Omental fat pad (tissue), 4 donors: ENCODE results near the gene TCF7L2. TPM values are rescaled to one million over a fixed set of nuclear protein-coding genes. Genes with fewer than 3 reads are reported as not detected.
A peak's percentile ranks its signal among the peaks of the same experiment; 100 is the strongest.

Experiments
- ATAC-seq: fragments of 150-250 bp; one replicate; pipeline ENCODE4 v1.9.1; 2016; ENCODE audit warnings: mild to moderate bottlenecking, moderate library complexity; ENCODE audit not compliant: low FRiP score
- DNase-seq: peaks from one replicate; pipeline ENCODE4 v3.0.0-alpha.2; 2019; ENCODE audit warnings: low spot score
- total RNA-seq, 4 donors: library from RNA; depleted of rRNA; stranded (reverse); fragments of >200 nt; gene quantifications; one replicate each; pipeline ENCODE4 v1.1.0, GENCODE V29; 2016
- TF ChIP-seq, protein P1 (sequence below), 3 donors: fragments of 450-650 bp; IDR thresholded peaks; one replicate each; pipeline ENCODE4 v1.5.1; 2016 to 2017; ENCODE audit warnings: antibody characterized with exemption in 3 of 3, mild to moderate bottlenecking in 3 of 3, moderate library complexity in 2 of 3

TCF7L2 gene
- total RNA-seq, 4 donors from 2014 or later: 22.5 to 30.6 (median 28.5) TPM

GRCh38 chr10:113149626-113150025, 199.6 kb downstream of the TCF7L2 start:
- DNase-seq: no peak
- no peak for ATAC-seq

DNA sequence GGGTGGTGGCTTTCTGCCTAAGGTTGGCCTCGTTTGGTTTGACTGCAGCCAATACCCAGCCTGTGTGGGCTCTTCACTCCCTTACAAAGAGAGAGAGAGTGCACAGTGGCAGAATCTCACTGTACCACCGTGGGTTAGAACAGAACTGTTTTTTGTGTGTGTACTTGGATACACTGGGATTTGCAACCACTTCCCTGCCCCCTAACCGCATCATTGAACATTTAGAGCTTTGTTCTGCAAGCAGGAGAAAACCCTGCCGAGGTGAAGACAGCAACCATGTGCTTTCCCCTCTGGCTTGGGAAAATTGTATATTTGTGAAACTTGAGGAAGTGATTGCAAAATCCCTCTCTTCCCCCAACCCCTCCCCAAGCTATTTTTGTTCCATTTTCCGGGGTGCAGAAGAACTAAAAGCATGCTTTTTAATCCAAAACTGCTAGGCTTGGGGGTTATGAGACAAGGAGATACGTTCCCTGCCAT, 201.2 kb downstream of the TCF7L2 start:
- no peak for ATAC-seq
- DNase-seq: no peak
- TF ChIP-seq, protein P1, sequence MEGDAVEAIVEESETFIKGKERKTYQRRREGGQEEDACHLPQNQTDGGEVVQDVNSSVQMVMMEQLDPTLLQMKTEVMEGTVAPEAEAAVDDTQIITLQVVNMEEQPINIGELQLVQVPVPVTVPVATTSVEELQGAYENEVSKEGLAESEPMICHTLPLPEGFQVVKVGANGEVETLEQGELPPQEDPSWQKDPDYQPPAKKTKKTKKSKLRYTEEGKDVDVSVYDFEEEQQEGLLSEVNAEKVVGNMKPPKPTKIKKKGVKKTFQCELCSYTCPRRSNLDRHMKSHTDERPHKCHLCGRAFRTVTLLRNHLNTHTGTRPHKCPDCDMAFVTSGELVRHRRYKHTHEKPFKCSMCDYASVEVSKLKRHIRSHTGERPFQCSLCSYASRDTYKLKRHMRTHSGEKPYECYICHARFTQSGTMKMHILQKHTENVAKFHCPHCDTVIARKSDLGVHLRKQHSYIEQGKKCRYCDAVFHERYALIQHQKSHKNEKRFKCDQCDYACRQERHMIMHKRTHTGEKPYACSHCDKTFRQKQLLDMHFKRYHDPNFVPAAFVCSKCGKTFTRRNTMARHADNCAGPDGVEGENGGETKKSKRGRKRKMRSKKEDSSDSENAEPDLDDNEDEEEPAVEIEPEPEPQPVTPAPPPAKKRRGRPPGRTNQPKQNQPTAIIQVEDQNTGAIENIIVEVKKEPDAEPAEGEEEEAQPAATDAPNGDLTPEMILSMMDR (IDR thresholded peaks at IDR 0.05): no peak

More at GRCh38 chr10:113149626-113150025, 199.6 kb downstream of the TCF7L2 start:
- TF ChIP-seq, protein P1 (IDR thresholded peaks at IDR 0.05): no peak

DNA sequence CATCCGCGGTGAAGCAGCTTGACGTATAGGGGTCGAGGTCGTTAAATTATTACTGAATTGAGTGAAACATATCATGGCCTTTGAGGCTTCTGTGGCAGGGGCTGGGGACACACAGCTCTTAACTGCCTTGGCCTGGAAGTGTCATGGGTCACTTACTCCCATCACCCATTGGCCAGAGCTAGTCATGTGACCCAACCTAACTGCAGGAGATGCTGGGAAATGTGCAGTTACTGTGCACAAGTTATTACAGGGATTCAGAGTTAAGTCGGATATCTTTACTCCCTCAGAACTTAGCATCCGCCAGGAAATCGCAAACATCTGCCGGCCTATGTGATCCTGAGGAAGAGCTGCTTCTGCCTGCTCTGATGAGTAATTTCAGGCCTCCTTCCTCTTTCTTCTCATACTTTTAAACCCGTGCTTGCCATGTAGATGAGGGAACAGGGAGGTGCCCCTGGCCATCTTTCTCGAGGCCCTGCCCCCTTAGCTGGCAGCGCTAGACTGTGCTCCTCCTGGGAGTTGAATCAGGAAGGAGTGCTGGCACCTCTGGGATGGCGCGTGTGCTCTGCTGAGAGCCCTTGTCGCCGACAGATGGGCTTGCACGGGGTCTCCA, 203.6 kb downstream of the TCF7L2 start:
- no peak for DNase-seq
- TF ChIP-seq, protein P1 (IDR thresholded peaks at IDR 0.05): no peak
- ATAC-seq: peak; percentile 44

DNA sequence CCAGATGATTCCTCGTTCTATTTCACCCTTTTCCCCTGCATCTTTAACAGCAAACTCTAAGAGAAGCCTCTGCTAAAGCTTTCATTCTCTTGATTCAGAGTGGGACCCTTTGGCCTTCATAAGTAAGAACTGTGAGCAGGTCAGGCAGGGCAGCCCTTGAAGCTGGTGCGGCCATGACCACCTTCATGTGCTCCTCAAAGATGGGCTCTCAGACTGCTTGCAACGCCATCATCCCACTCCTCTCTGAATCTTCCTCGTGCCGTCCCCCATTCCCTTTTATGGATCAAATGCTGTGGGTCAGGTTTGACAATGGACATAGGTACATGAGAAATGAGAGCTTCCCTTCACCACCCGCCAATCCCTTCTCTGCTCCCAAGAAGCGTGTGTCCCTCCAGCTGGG, 207.4 kb downstream of the TCF7L2 start:
- no peak for ATAC-seq
- no peak for DNase-seq
- TF ChIP-seq, protein P1 (IDR thresholded peaks at IDR 0.05): no peak

GRCh38 chr10:113158183-113158582, 208.1 kb downstream of the TCF7L2 start:
- DNase-seq: no peak
- TF ChIP-seq, protein P1 (IDR thresholded peaks at IDR 0.05): no peak
- no peak for ATAC-seq

DNA sequence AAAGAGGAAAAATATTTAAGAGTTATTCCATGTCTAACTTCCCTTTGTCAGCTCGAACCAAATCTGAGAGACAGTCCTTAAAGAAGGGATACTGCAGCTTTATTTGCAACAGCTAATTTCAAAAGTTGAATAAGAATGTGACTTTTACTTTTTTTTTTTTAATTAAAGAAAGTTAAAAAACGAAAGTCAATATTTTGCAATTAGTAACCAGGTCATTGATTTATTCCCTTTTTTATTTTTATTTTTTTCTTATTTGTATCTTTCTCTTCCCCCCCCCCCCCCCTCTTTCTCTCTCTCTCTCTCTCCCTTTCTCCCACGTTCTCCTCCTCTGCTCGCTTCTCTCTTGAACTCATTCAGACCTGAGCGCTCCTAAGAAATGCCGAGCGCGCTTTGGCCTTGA, 209.5 kb downstream of the TCF7L2 start:
- TF ChIP-seq, protein P1 (IDR thresholded peaks at IDR 0.05): no peak
- DNase-seq (no peak), ATAC-seq (no peak)

- ATAC-seq (no peak), DNase-seq (no peak)
- TF ChIP-seq, protein P1 (IDR thresholded peaks at IDR 0.05): no peak
These were observed 210.6 kb downstream of the TCF7L2 start for GRCh38 chr10:113160641-113161040.
